LNCaP clone FGC (cell line): ENCODE data around the gene PTEN.
"Not testable (repeated sequence)": the region's sequence is repeated elsewhere in the genome, so short reads cannot be mapped to it uniquely, and the experiment has no call there.

Experiments used
- DNase-seq: peaks from one replicate; pipeline ENCODE4 v3.0.0-alpha.2; 2011; ENCODE audit warnings: low read depth
- H3K4me3 ChIP-seq: 2 replicates; pipeline ENCODE4 v1.5.1; 2011; ENCODE audit warnings: mild to moderate bottlenecking, low read depth, low read length, control low read depth
- CTCF ChIP-seq: IDR thresholded peaks from 2 replicates; pipeline ENCODE4 v1.5.1; 2012; ENCODE audit warnings: mild to moderate bottlenecking; ENCODE audit not compliant: control insufficient read depth, insufficient read depth; ENCODE audit errors: extremely low read depth

PTEN gene

DNA sequence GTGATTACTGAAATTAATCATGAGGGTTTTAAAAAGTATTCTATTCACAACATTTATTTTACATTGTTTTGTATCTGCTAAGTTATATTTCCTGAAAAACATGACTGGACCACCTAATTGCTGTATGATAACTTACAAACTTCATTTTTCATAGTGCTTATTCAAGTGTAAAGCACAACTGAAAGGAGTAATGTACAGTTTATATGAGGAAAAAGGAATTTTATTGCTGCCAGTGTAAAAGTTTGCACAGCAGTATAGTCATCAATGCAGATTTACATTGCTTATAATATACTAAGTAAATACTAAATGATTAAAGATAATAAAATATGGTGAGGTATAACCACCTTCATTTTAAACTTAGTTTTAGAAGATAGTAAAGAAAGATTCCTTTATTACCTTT, 4.0 kb downstream of the PTEN start:
- no peak for DNase-seq
- TF ChIP-seq CTCF = no peak
- peak overlapping the region; percentile 86; the same call in 1 of the 2 replicates for H3K4me3 ChIP-seq

- peak overlapping the region; percentile 86; the same call in 1 of the 2 replicates for H3K4me3 ChIP-seq
- no peak for TF ChIP-seq CTCF
- DNase-seq = no peak
Observed at GRCh38 chr10:87868277-87868676, 4.9 kb downstream of the PTEN start.

DNA sequence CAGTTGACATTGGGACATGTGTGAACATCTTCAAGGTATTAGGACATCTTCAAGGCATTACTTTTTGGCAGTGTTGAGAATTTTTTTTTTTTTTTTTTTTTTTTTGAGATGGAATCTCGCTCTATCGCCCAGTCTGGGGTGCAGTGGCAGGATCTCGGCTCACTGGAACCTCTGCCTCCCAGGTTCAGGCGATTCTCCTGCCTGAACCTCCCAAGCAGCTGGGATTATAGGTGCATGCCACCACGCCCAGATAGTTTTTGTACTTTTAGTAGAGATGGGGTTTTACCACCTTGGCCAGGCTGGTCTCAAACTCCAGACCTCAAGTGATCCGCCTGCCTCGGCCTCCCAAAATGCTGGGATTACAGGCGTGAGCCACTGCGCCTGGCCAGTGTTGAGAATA, 5.7 kb downstream of the PTEN start:
- DNase-seq, H3K4me3 ChIP-seq: not testable (repeated sequence)

- DNase-seq = no peak
- H3K4me3 ChIP-seq = no peak overlapping the region
- TF ChIP-seq CTCF = no peak
Observed at GRCh38 chr10:87869773-87870551, 6.5 kb downstream of the PTEN start.

DNA sequence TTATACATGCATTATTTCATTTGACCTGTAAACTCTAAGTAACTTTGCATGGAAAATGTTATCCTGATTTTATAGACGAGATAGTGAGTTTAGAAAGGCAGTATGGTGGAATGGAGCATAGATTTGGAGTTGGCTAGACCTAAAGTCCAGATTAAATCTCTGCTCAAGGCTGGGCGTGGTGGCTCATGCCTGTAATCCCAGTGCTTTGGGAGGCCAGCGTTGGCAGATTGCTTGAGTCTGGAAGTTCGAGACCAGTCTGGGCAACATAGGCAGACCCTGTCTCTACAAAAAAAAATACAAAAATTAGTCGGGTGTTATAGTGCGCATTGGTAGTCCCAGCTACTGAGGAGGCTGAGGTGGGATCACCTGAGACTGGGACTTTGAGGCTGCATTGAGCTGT, 9.4 kb downstream of the PTEN start:
- no peak for DNase-seq
- TF ChIP-seq CTCF = no peak
- no peak overlapping the region for H3K4me3 ChIP-seq

GRCh38 chr10:87873656-87874055, 10.2 kb downstream of the PTEN start:
- no peak for TF ChIP-seq CTCF
- H3K4me3 ChIP-seq = no peak overlapping the region
- DNase-seq = no peak

- TF ChIP-seq CTCF = no peak
- no peak for DNase-seq
- no peak overlapping the region for H3K4me3 ChIP-seq
Observed at GRCh38 chr10:87875929-87876571, 12.6 kb downstream of the PTEN start.
